ENCODE data around the gene CD226.

GRCh38 chr18:69813559-69813958, 134.1 kb downstream of the CD226 start:
- TF ChIP-seq CTCF (IDR thresholded peaks at IDR 0.05; ENCODE audit: low read depth, low read length, poor library complexity, severe bottlenecking) (no peak), EZH2phosphoT487 (IDR thresholded peaks at IDR 0.05; ENCODE audit: borderline replicate concordance, low read length) (no peak)
